ENCODE measurements around the gene LORICRIN. TPM values are rescaled to one million over a fixed set of nuclear protein-coding genes. Genes with fewer than 3 reads are reported as not detected.

The LORICRIN gene
- total RNA-seq (2022): not detected in 2 replicates
- Bru-seq, nascent RNA: not detected
- BruChase-seq, experiment 1, labeled RNA remaining after a 6-hour chase: not detected
- BruChase-seq, experiment 2, labeled RNA remaining after a 2-hour chase: not detected
- long read RNA-seq: 0 reads

GRCh38 chr1:153259387-153259786 lies at the start of gene LORICRIN:
TSS of gene LORICRIN (plus strand) at chr1:153259687. CDS start at chr1:153260950, 1,263 bp downstream.
- no peak for TF ChIP-seq CTCF (IDR thresholded peaks at IDR 0.05; ENCODE audit: unreplicated experiment)
- CTCF ChIA-PET: no interaction called here
- no peaks in the 10 kb centered on the region for H3K9me3 Mint-ChIP-seq (ENCODE audit: low read depth, unreplicated experiment)
- no peak for DNase-seq
- no peak within 1 kb of the TSS for H3K4me3 Mint-ChIP-seq (ENCODE audit: low read depth, unreplicated experiment)
- no peaks in the 10 kb centered on the region for H3K4me1 Mint-ChIP-seq (ENCODE audit: low read depth, unreplicated experiment)
- H3K27me3 Mint-ChIP-seq (ENCODE audit: unreplicated experiment): peaks cover 89% of the 10 kb centered on the region
- H3K27ac Mint-ChIP-seq (ENCODE audit: unreplicated experiment): no peak within 1 kb of the TSS
- H3K36me3 Mint-ChIP-seq (ENCODE audit: insufficient read depth, unreplicated experiment): no peaks in the 10 kb centered on the region
- no TSS peak for BruUV-seq (replicated peaks)
- intact Hi-C loops (cut with micrococcal nuclease; ENCODE audit: unreplicated experiment): no loop called here

- no peak overlapping the region for H3K4me3 Mint-ChIP-seq (ENCODE audit: low read depth, unreplicated experiment)
- H3K27me3 Mint-ChIP-seq (ENCODE audit: unreplicated experiment): peaks cover 69% of the 10 kb centered on the region
- H3K9me3 Mint-ChIP-seq (ENCODE audit: low read depth, unreplicated experiment): no peaks in the 10 kb centered on the region
- H3K27ac Mint-ChIP-seq (ENCODE audit: unreplicated experiment): no peak overlapping the region
- no peak for TF ChIP-seq CTCF (IDR thresholded peaks at IDR 0.05; ENCODE audit: unreplicated experiment)
- CTCF ChIA-PET: no interaction called here
- H3K36me3 Mint-ChIP-seq (ENCODE audit: insufficient read depth, unreplicated experiment): no peaks in the 10 kb centered on the region
- BruUV-seq (replicated peaks): no TSS peak
- H3K4me1 Mint-ChIP-seq (ENCODE audit: low read depth, unreplicated experiment): no peaks in the 10 kb centered on the region
- intact Hi-C loops (cut with micrococcal nuclease; ENCODE audit: unreplicated experiment): no loop called here
- no peak for DNase-seq
Observed at GRCh38 chr1:153210206-153210605, 49.3 kb upstream of the LORICRIN start.

GRCh38 chr1:153212201-153212600 lies 47.3 kb upstream of the LORICRIN start:
- H3K4me3 Mint-ChIP-seq (ENCODE audit: low read depth, unreplicated experiment): no peak overlapping the region
- H3K4me1 Mint-ChIP-seq (ENCODE audit: low read depth, unreplicated experiment): no peaks in the 10 kb centered on the region
- no peaks in the 10 kb centered on the region for H3K9me3 Mint-ChIP-seq (ENCODE audit: low read depth, unreplicated experiment)
- H3K27me3 Mint-ChIP-seq (ENCODE audit: unreplicated experiment): peaks cover 69% of the 10 kb centered on the region
- no peaks in the 10 kb centered on the region for H3K36me3 Mint-ChIP-seq (ENCODE audit: insufficient read depth, unreplicated experiment)
- DNase-seq: no peak
- no peak for TF ChIP-seq CTCF (IDR thresholded peaks at IDR 0.05; ENCODE audit: unreplicated experiment)
- no TSS peak for BruUV-seq (replicated peaks)
- CTCF ChIA-PET: no interaction called here
- H3K27ac Mint-ChIP-seq (ENCODE audit: unreplicated experiment): no peak overlapping the region
- intact Hi-C loops (cut with micrococcal nuclease; ENCODE audit: unreplicated experiment): no loop called here

- Mint-ChIP-seq H3K9me3 (ENCODE audit: low read depth, unreplicated experiment) (no peaks in the 10 kb centered on the region), H3K27ac (ENCODE audit: unreplicated experiment) (no peak overlapping the region), H3K4me3 (ENCODE audit: low read depth, unreplicated experiment) (no peak overlapping the region), H3K4me1 (ENCODE audit: low read depth, unreplicated experiment) (no peaks in the 10 kb centered on the region), H3K27me3 (ENCODE audit: unreplicated experiment) (peaks cover 76% of the 10 kb centered on the region), H3K36me3 (ENCODE audit: insufficient read depth, unreplicated experiment) (no peaks in the 10 kb centered on the region)
- BruUV-seq (replicated peaks): no TSS peak
- intact Hi-C loops (cut with micrococcal nuclease; ENCODE audit: unreplicated experiment): no loop called here
- DNase-seq: no peak
- no peak for TF ChIP-seq CTCF (IDR thresholded peaks at IDR 0.05; ENCODE audit: unreplicated experiment)
- CTCF ChIA-PET: interaction anchor here (0.7 kb wide), 1 partner anchor 8 kb away, joined by 3 read pairs; no protein-coding TSS in a partner anchor
Observed at GRCh38 chr1:153213519-153213918, 46.0 kb upstream of the LORICRIN start.

All from Calu3 (cell line).